H9 (cell line): ENCODE measurements around the gene KIF5C. TPM values are rescaled to one million over a fixed set of nuclear protein-coding genes. Genes with fewer than 3 reads are reported as not detected.

Source experiments
- DNase-seq: peaks from one replicate; pipeline ENCODE4 v3.0.0-alpha.2; 2017
- H2AFZ ChIP-seq: one replicate; pipeline ENCODE4 v1.6.1; 2013; ENCODE audit warnings: mild to moderate bottlenecking, low read length, control low read depth, moderate library complexity
- H2AK5ac ChIP-seq: 2 replicates; pipeline ENCODE4 v1.6.1; 2013; ENCODE audit warnings: low read length, control low read depth, mixed read lengths; ENCODE audit not compliant: insufficient read length
- H2BK120ac ChIP-seq: one replicate; pipeline ENCODE4 v1.6.1; 2013; ENCODE audit warnings: low read depth, mild to moderate bottlenecking, low read length, control low read depth, inconsistent platforms; ENCODE audit not compliant: poor library complexity, severe bottlenecking
- H2BK12ac ChIP-seq: 2 replicates; pipeline ENCODE4 v1.6.1; 2013; ENCODE audit warnings: low read length, control low read depth, mixed read lengths, low read depth; ENCODE audit not compliant: insufficient read length
- H2BK15ac ChIP-seq: 2 replicates; pipeline ENCODE4 v1.6.1; 2013; ENCODE audit warnings: low read depth, low read length, control low read depth
- H2BK20ac ChIP-seq: one replicate; pipeline ENCODE4 v1.6.1; 2013; ENCODE audit warnings: low read depth, mild to moderate bottlenecking, low read length, control low read depth, inconsistent platforms; ENCODE audit not compliant: poor library complexity, severe bottlenecking
- H2BK5ac ChIP-seq: 2 replicates; pipeline ENCODE4 v1.6.1; 2013; ENCODE audit warnings: low read length, control low read depth, mixed read lengths; ENCODE audit not compliant: insufficient read length
- H3K14ac ChIP-seq: 2 replicates; pipeline ENCODE4 v1.6.1; 2013; ENCODE audit warnings: low read length, control low read depth; ENCODE audit not compliant: insufficient read depth
- H3K18ac ChIP-seq: 2 replicates; pipeline ENCODE4 v1.6.1; 2013; ENCODE audit warnings: low read depth, mild to moderate bottlenecking, mixed read lengths, low read length, control low read depth; ENCODE audit not compliant: insufficient read length
- H3K23ac ChIP-seq: 2 replicates; pipeline ENCODE4 v1.6.1; 2013; ENCODE audit warnings: low read length, control low read depth, mixed read lengths, low read depth; ENCODE audit not compliant: insufficient read length
- H3K23me2 ChIP-seq: 2 replicates; pipeline ENCODE4 v1.6.1; 2013; ENCODE audit warnings: low read depth, mild to moderate bottlenecking, mixed read lengths, low read length, control low read depth; ENCODE audit not compliant: insufficient read length, poor library complexity, severe bottlenecking
- H3K27ac ChIP-seq: 2 replicates; pipeline ENCODE4 v1.5.1; 2013; ENCODE audit warnings: low read length, control low read depth, mixed read lengths, low read depth; ENCODE audit not compliant: insufficient read length
- H3K27me3 ChIP-seq: 2 replicates; pipeline ENCODE4 v1.6.1; 2013; ENCODE audit warnings: low read length, control low read depth, inconsistent platforms; ENCODE audit not compliant: insufficient read depth
- H3K4ac ChIP-seq: 2 replicates; pipeline ENCODE4 v1.6.1; 2013; ENCODE audit warnings: low read depth, mild to moderate bottlenecking, control low read depth, inconsistent platforms, low read length, moderate library complexity
- H3K4me1 ChIP-seq: 2 replicates; pipeline ENCODE4 v1.6.1; 2013; ENCODE audit warnings: low read length, control low read depth, inconsistent platforms; ENCODE audit not compliant: insufficient read depth
- H3K4me2 ChIP-seq: 2 replicates; pipeline ENCODE4 v1.6.1; 2013; ENCODE audit warnings: low read length, control low read depth, mixed read lengths; ENCODE audit not compliant: insufficient read length, insufficient read depth
- H3K56ac ChIP-seq: 2 replicates; pipeline ENCODE4 v1.6.1; 2013; ENCODE audit warnings: low read depth, mild to moderate bottlenecking, mixed read lengths, low read length, control low read depth; ENCODE audit not compliant: insufficient read length
- H3K79me1 ChIP-seq: 2 replicates; pipeline ENCODE4 v1.6.1; 2013; ENCODE audit warnings: low read depth, mild to moderate bottlenecking, moderate library complexity, low read length, control low read depth, inconsistent platforms; ENCODE audit not compliant: insufficient read depth, poor library complexity, severe bottlenecking
- H3K79me2 ChIP-seq: 2 replicates; pipeline ENCODE4 v1.6.1; 2013; ENCODE audit warnings: low read length, control low read depth, inconsistent platforms; ENCODE audit not compliant: insufficient read depth
- H3K9ac ChIP-seq: 2 replicates; pipeline ENCODE4 v1.6.1; 2013; ENCODE audit warnings: low read length, control low read depth, mixed read lengths; ENCODE audit not compliant: insufficient read length; ENCODE audit errors: extremely low read depth
- H3K9me3 ChIP-seq: one replicate; pipeline ENCODE4 v1.6.1; 2013; ENCODE audit warnings: low read depth, low read length, inconsistent platforms; ENCODE audit not compliant: control insufficient read depth
- H3T11ph ChIP-seq: one replicate; pipeline ENCODE4 v1.6.1; 2013; ENCODE audit warnings: mild to moderate bottlenecking, low read length, control low read depth, inconsistent platforms
- H4K20me1 ChIP-seq: one replicate; pipeline ENCODE4 v1.6.1; 2013; ENCODE audit not compliant: control insufficient read depth, insufficient read length, insufficient read depth
- H4K5ac ChIP-seq: 2 replicates; pipeline ENCODE4 v1.6.1; 2013; ENCODE audit warnings: low read depth, mild to moderate bottlenecking, mixed read lengths, low read length, control low read depth; ENCODE audit not compliant: insufficient read length
- H4K8ac ChIP-seq: replicated peaks from 2 replicates; pipeline ENCODE4 v1.6.1; 2013; ENCODE audit warnings: low read length, control low read depth, mixed read lengths, low read depth; ENCODE audit not compliant: insufficient read length
- H4K91ac ChIP-seq: 2 replicates; pipeline ENCODE4 v1.6.1; 2013; ENCODE audit warnings: low read depth, mild to moderate bottlenecking, moderate library complexity, mixed read lengths, low read length, control low read depth; ENCODE audit not compliant: insufficient read length
- H3K27ac Mint-ChIP-seq, 3 experiments: 2 replicates in 2 of 3; 3 replicates in 1 of 3; pipeline ENCODE4 v1.8.0; 2020 to 2021; ENCODE audit warnings: mixed read lengths in 3 of 3, mild to moderate bottlenecking in 1 of 3, moderate library complexity in 1 of 3
- H3K27me3 Mint-ChIP-seq: 2 replicates; pipeline ENCODE4 v1.8.0; 2021; ENCODE audit warnings: low read depth, mild to moderate bottlenecking, moderate library complexity, mixed read lengths
- H3K36me3 Mint-ChIP-seq, 3 experiments: 2 replicates in 2 of 3; 3 replicates in 1 of 3; pipeline ENCODE4 v1.8.0; 2020 to 2021; ENCODE audit warnings: low read depth in 3 of 3, mixed read lengths in 3 of 3; ENCODE audit not compliant: insufficient read depth in 1 of 3
- H3K4me1 Mint-ChIP-seq, 2 experiments: 2 replicates each; pipeline ENCODE4 v1.8.0; 2020; ENCODE audit warnings: mixed read lengths in 2 of 2
- H3K4me3 Mint-ChIP-seq, 2 experiments: 2 replicates in 1 of 2; 3 replicates in 1 of 2; pipeline ENCODE4 v1.8.0; 2020 to 2021; ENCODE audit warnings: mild to moderate bottlenecking in 2 of 2, mixed read lengths in 2 of 2, moderate library complexity in 1 of 2
- H3K9me3 Mint-ChIP-seq, 2 experiments: 2 replicates in 1 of 2; 3 replicates in 1 of 2; pipeline ENCODE4 v1.8.0; 2020; ENCODE audit warnings: mild to moderate bottlenecking in 2 of 2, mixed read lengths in 2 of 2, moderate library complexity in 1 of 2
- WGBS: extraction: QIAGEN DNeasy Blood & Tissue Kit; methylation state at CpG from one replicate; pipeline ENCODE4 v1.1.7; 2013; ENCODE audit warnings: missing lambda C conversion rate, low lambda C conversion rate, mixed read lengths; ENCODE audit not compliant: insufficient read length; ENCODE audit errors: extremely low coverage; 5-methylcytosine and 5-hydroxymethylcytosine counted together
- total RNA-seq: library from RNA; stranded (reverse); gene quantifications from 2 replicates; pipeline ENCODE4 v1.2.1, GENCODE V29; 2021
- TF ChIP-seq, protein P1 (sequence below): fragments of 200-600 bp; sonication (generic); conservative IDR thresholded peaks from 3 replicates; pipeline ENCODE4 v1.8.0; 2021; ENCODE audit warnings: antibody characterized with exemption, mild to moderate bottlenecking

KIF5C gene
- total RNA-seq, 1 experiment from 2014 or later: 52.9 TPM

- Histone ChIP-seq H4K5ac (peak overlapping the region; percentile 47), H3K23ac (no peak overlapping the region), H3K79me2 (no peaks in the 10 kb centered on the region), H3K27ac (peak overlapping the region; percentile 80), H3K4me2 (peak overlapping the region; percentile 80), H4K20me1 (no peaks in the 10 kb centered on the region), H3K56ac (no peak overlapping the region), H2BK5ac (no peak overlapping the region), H2BK20ac (no peak overlapping the region), H3K23me2 (peaks cover 3% of the 10 kb centered on the region), H2BK120ac (no peak overlapping the region), H3K9ac (peak overlapping the region; percentile 26), H3K18ac (no peak overlapping the region), H3K4ac (no peak overlapping the region), H2BK15ac (no peak overlapping the region), H3K4me1 (peaks cover 16% of the 10 kb centered on the region), H3T11ph (no peak overlapping the region), H2AK5ac (no peak overlapping the region), H3K79me1 (no peaks in the 10 kb centered on the region), H3K27me3 (no peaks in the 10 kb centered on the region), H3K14ac (peak overlapping the region; percentile 50; the same call in 1 of the 2 replicates), H2BK12ac (no peak overlapping the region), H4K8ac (no peak overlapping the region), H4K91ac (no peak overlapping the region), H2AFZ (no peak overlapping the region), H3K9me3 (peaks cover 13% of the 10 kb centered on the region)
- Mint-ChIP-seq H3K27me3 (no peaks in the 10 kb centered on the region), H3K4me3 (peak overlapping the region; percentile 48 to 73), H3K9me3 (peaks cover 6 to 25% of the 10 kb centered on the region in 2 experiments), H3K36me3 (peaks cover 60 to 69% (median 61%) of the 10 kb centered on the region in 3 experiments), H3K4me1 (peaks cover 49 to 50% of the 10 kb centered on the region in 2 experiments), H3K27ac (peak overlapping the region; percentile 84 to 95 (median 88))
- TF ChIP-seq, protein P1, sequence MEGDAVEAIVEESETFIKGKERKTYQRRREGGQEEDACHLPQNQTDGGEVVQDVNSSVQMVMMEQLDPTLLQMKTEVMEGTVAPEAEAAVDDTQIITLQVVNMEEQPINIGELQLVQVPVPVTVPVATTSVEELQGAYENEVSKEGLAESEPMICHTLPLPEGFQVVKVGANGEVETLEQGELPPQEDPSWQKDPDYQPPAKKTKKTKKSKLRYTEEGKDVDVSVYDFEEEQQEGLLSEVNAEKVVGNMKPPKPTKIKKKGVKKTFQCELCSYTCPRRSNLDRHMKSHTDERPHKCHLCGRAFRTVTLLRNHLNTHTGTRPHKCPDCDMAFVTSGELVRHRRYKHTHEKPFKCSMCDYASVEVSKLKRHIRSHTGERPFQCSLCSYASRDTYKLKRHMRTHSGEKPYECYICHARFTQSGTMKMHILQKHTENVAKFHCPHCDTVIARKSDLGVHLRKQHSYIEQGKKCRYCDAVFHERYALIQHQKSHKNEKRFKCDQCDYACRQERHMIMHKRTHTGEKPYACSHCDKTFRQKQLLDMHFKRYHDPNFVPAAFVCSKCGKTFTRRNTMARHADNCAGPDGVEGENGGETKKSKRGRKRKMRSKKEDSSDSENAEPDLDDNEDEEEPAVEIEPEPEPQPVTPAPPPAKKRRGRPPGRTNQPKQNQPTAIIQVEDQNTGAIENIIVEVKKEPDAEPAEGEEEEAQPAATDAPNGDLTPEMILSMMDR: no peak
- no CpG with 5 or more reads among the region's 7 CpGs for WGBS
- peak; percentile 54 for DNase-seq
Observed at GRCh38 chr2:148999451-148999921, 124.5 kb downstream of the KIF5C start.
